PC-3 (cell line): ENCODE measurements around the gene RNF38. TPM values are rescaled to one million over a fixed set of nuclear protein-coding genes. Genes with fewer than 3 reads are reported as not detected.
A peak's percentile ranks its signal among the peaks of the same experiment; 100 is the strongest.

Experiments used
- ATAC-seq: fragments of 200-7000 bp; cut with Tn5 transposase; 2 replicates; pipeline ENCODE4 v1.9.1; 2020; ENCODE audit warnings: mild to moderate bottlenecking, moderate library complexity
- BruUV-seq: library from RNA; stranded (reverse); fragments of 400-500 nt; replicated peaks from 2 replicates; lab custom pipeline; 2021; lab: Mats Ljungman, UMichigan
- CTCF ChIA-PET: fragments of 300-600 bp; sonication (Branson Sonifier 250); formaldehyde crosslinking; loops from one replicate; lab custom pipeline; 2022; ENCODE audit warnings: antibody characterized with exemption; lab: Charles Lee
- POLR2A ChIA-PET: fragments of 300-600 bp; sonication (Branson Sonifier 250); formaldehyde crosslinking; loops from one replicate; lab custom pipeline; 2022; ENCODE audit warnings: antibody characterized with exemption; ENCODE audit not compliant: unreplicated experiment; lab: Charles Lee
- DNase-seq: peaks from one replicate; pipeline ENCODE4 v3.0.0-alpha.2; 2015
- H2AFZ ChIP-seq: fragments of 300-600 bp; sonication (generic); 2 replicates; pipeline ENCODE4 v1.6.0; 2016; ENCODE audit warnings: antibody characterized with exemption, low read length
- H3F3A ChIP-seq: fragments of 300-600 bp; sonication (generic); one replicate; pipeline ENCODE4 v1.6.0; 2017; ENCODE audit warnings: antibody characterized with exemption, low read length, control low read depth, mild to moderate bottlenecking; ENCODE audit not compliant: unreplicated experiment
- H3K27ac ChIP-seq: fragments of 300-600 bp; sonication (generic); 2 replicates; pipeline ENCODE4 v1.5.1; 2016; ENCODE audit warnings: mild to moderate bottlenecking, low read length
- H3K27me3 ChIP-seq: fragments of 300-600 bp; sonication (generic); 2 replicates; pipeline ENCODE4 v1.6.1; 2016; ENCODE audit warnings: low read length, mixed read lengths
- H3K36me3 ChIP-seq: fragments of 300-600 bp; sonication (generic); 2 replicates; pipeline ENCODE4 v1.6.1; 2016; ENCODE audit warnings: low read depth, mixed run types, low read length, mixed read lengths
- H3K4me1 ChIP-seq: fragments of 300-600 bp; sonication (generic); 2 replicates; pipeline ENCODE4 v1.5.1; 2016; ENCODE audit warnings: low read length; ENCODE audit not compliant: insufficient read depth
- H3K4me2 ChIP-seq: fragments of 300-600 bp; sonication (generic); 2 replicates; pipeline ENCODE4 v1.6.0; 2016; ENCODE audit warnings: low read length
- H3K4me3 ChIP-seq: fragments of 300-600 bp; sonication (generic); 2 replicates; pipeline ENCODE4 v1.5.1; 2016; ENCODE audit warnings: mild to moderate bottlenecking, low read length, mixed read lengths
- H3K79me2 ChIP-seq: fragments of 300-600 bp; sonication (generic); 2 replicates; pipeline ENCODE4 v1.6.1; 2017; ENCODE audit warnings: low read length, mixed read lengths
- H3K9ac ChIP-seq: fragments of 300-600 bp; sonication (generic); 2 replicates; pipeline ENCODE4 v1.6.0; 2016; ENCODE audit warnings: mild to moderate bottlenecking, low read length
- H3K9me2 ChIP-seq: fragments of 300-600 bp; sonication (generic); replicated peaks from 2 replicates; pipeline ENCODE4 v1.6.1; 2016; ENCODE audit warnings: mixed run types, low read length, mixed read lengths
- H3K9me3 ChIP-seq: fragments of 300-600 bp; sonication (generic); 2 replicates; pipeline ENCODE4 v1.6.1; 2016; ENCODE audit warnings: low read length, mixed read lengths
- H4K20me1 ChIP-seq: fragments of 300-600 bp; sonication (generic); 2 replicates; pipeline ENCODE4 v1.6.1; 2016; ENCODE audit warnings: low read length, mixed read lengths
- EZH2 ChIP-seq: fragments of 300-600 bp; sonication (generic); IDR thresholded peaks from one replicate; pipeline ENCODE4 v1.6.1; 2017; ENCODE audit warnings: antibody characterized with exemption, mild to moderate bottlenecking, low read length; ENCODE audit not compliant: unreplicated experiment
- EZH2phosphoT487 ChIP-seq: fragments of 300-600 bp; sonication (generic); IDR thresholded peaks from 2 replicates; pipeline ENCODE4 v1.6.1; 2018; ENCODE audit warnings: mild to moderate bottlenecking, antibody characterized with exemption, low read length, borderline replicate concordance
- intact Hi-C: fragments of 100-400 bp; cut with micrococcal nuclease; formaldehyde crosslinking; loops from 2 replicates; pipeline ENCODE4 v1.9.0; 2023
- total RNA-seq: library from RNA; depleted of rRNA; stranded (reverse); fragments of >200 nt; gene quantifications from 2 replicates; pipeline ENCODE4 v1.2.3, GENCODE V29; 2014
- TF ChIP-seq, protein P1 (sequence below): fragments of 300-600 bp; sonication (generic); conservative IDR thresholded peaks from 2 replicates; pipeline ENCODE4 v1.5.1; 2017; ENCODE audit warnings: antibody characterized with exemption, low read depth, mild to moderate bottlenecking, low read length

The RNF38 gene
- total RNA-seq, 1 experiment from 2014 or later, result 4.3 TPM

DNA sequence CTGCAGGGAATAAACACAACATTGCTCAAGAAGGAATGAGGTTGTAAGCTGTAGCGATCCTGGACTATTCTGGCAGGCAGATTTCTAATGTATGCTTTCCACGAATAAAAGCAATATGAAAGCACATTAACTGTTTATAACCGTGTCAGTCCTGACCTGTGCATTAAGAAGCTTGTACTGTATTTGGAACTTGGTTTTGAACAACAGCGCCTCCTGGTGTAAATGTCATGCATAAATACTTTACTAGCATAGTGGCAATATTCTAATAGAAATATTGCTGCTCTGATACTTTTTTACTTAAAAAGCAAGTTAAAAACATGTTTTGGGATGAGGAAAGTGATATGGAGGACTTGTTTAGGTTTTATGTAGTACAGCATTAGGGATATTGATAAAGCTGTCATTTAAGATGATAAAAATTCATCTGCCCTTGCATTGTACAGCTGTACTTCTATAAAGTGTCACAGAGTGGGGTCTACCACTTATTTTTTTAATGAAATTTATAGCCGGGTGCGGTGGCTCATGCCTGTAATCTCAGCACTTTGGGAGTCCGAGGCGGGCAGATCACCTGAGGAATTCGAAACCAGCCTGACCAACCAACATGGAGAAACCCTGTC lies 71.2 kb downstream of the RNF38 start:
- no peaks in the 10 kb centered on the region for H4K20me1 ChIP-seq
- ChIA-PET POLR2A (interaction anchor here (0.6 to 0.7 kb wide), 3 partner anchors 76 to 109 kb away, joined by 7 to 19 read pairs (median 9); no protein-coding TSS in a partner anchor), CTCF (interaction anchor here (0.6 kb wide), 1 partner anchor 10 kb away, joined by 3 read pairs; no protein-coding TSS in a partner anchor)
- H3K36me3 ChIP-seq, result no peaks in the 10 kb centered on the region
- H3K9ac ChIP-seq, result no peak overlapping the region
- TF ChIP-seq, protein P1, sequence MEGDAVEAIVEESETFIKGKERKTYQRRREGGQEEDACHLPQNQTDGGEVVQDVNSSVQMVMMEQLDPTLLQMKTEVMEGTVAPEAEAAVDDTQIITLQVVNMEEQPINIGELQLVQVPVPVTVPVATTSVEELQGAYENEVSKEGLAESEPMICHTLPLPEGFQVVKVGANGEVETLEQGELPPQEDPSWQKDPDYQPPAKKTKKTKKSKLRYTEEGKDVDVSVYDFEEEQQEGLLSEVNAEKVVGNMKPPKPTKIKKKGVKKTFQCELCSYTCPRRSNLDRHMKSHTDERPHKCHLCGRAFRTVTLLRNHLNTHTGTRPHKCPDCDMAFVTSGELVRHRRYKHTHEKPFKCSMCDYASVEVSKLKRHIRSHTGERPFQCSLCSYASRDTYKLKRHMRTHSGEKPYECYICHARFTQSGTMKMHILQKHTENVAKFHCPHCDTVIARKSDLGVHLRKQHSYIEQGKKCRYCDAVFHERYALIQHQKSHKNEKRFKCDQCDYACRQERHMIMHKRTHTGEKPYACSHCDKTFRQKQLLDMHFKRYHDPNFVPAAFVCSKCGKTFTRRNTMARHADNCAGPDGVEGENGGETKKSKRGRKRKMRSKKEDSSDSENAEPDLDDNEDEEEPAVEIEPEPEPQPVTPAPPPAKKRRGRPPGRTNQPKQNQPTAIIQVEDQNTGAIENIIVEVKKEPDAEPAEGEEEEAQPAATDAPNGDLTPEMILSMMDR, result peak; percentile 80
- TF ChIP-seq EZH2phosphoT487 (no peak), EZH2 (no peak)
- H3K79me2 ChIP-seq, result no peaks in the 10 kb centered on the region
- intact Hi-C loops, result loop anchor here (1.0 kb wide), 1 partner anchor 79 kb away; no protein-coding TSS in a partner anchor
- no peaks in the 10 kb centered on the region for H3F3A ChIP-seq
- no peak overlapping the region for H3K27ac ChIP-seq
- ATAC-seq (peak; percentile 68), DNase-seq (peak; percentile 77)
- BruUV-seq, result no TSS peak
- H3K4me2 ChIP-seq, result no peak overlapping the region
- H3K4me1 ChIP-seq, result peaks cover 9% of the 10 kb centered on the region
- H3K9me2 ChIP-seq, result no peaks in the 10 kb centered on the region
- no peak overlapping the region for H2AFZ ChIP-seq
- no peaks in the 10 kb centered on the region for H3K9me3 ChIP-seq
- H3K4me3 ChIP-seq, result no peak overlapping the region
- no peaks in the 10 kb centered on the region for H3K27me3 ChIP-seq

GRCh38 chr9:36325081-36325828 lies 74.8 kb downstream of the RNF38 start:
- ATAC-seq (no peak), DNase-seq (no peak)
- no peak overlapping the region for H3K9ac ChIP-seq
- H3K9me2 ChIP-seq, result no peaks in the 10 kb centered on the region
- TF ChIP-seq, protein P1, result no peak
- TF ChIP-seq EZH2phosphoT487, result no peak
- no peak for TF ChIP-seq EZH2
- no peaks in the 10 kb centered on the region for H4K20me1 ChIP-seq
- no peaks in the 10 kb centered on the region for H3F3A ChIP-seq
- no peak overlapping the region for H3K27ac ChIP-seq
- no peak overlapping the region for H2AFZ ChIP-seq
- ChIA-PET POLR2A (no interaction called here), CTCF (no interaction called here)
- no peaks in the 10 kb centered on the region for H3K79me2 ChIP-seq
- H3K4me1 ChIP-seq, result peaks cover 13% of the 10 kb centered on the region
- no peak overlapping the region for H3K4me2 ChIP-seq
- H3K27me3 ChIP-seq, result no peaks in the 10 kb centered on the region
- BruUV-seq, result no TSS peak
- intact Hi-C loops, result no loop called here
- no peak overlapping the region for H3K4me3 ChIP-seq
- H3K36me3 ChIP-seq, result no peaks in the 10 kb centered on the region
- H3K9me3 ChIP-seq, result no peaks in the 10 kb centered on the region
